ENCODE results near the gene AKAP9.
"Not testable (repeated sequence)": the region's sequence is repeated elsewhere in the genome, so short reads cannot be mapped to it uniquely, and the experiment has no call there.

AKAP9 gene

DNA sequence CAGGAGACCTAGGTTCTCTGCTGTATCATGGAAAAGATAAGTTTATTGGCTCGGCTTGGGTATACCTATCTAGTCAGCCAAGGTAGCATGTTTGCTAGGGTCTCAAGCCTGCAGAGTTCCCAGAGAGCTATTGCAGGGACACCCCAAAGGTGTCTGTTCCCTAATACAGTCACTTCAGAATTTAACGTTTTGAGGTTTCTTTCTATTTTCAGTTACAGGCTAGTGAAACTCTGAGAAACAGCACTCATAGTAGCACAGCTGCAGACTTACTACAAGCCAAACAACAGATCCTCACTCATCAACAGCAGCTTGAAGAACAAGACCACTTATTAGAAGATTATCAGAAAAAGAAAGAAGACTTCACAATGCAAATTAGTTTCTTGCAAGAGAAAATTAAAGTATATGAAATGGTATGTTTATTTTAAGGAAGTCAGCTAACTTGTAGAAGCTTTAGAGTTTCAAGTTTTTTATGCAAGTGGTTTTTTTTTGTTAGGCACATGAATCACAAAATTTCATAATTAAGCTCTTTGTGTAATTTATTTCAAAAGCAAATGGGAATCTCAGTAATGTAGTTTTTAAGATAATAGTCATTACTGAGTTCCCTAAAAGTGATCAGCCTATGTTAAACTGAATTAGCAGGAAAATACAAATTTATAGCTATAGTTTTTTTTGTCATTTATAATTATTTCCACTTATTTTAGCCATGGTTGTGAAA lies 54.9 kb downstream of the AKAP9 start:
- no peaks in the 10 kb centered on the region for H3K27me3 ChIP-seq
- 0 out of 2 replicates have a peak overlapping the region, but pooled peaks have one; percentile 22 for H3K9ac ChIP-seq
- peak overlapping the region; percentile 40 for H3K27ac ChIP-seq
- H4K20me1 ChIP-seq = no peaks in the 10 kb centered on the region
- H3K9me3 ChIP-seq = no peaks in the 10 kb centered on the region
- TF ChIP-seq Cebpa-rat (IDR thresholded peaks at IDR 0.05) = no peak
- peaks cover 34% of the 10 kb centered on the region for H3K4me1 ChIP-seq
- peaks cover 67% of the 10 kb centered on the region for H3K36me3 ChIP-seq
- H3K4me2 ChIP-seq = peak overlapping the region; percentile 70
- H3K4me3 ChIP-seq = no peak overlapping the region

DNA sequence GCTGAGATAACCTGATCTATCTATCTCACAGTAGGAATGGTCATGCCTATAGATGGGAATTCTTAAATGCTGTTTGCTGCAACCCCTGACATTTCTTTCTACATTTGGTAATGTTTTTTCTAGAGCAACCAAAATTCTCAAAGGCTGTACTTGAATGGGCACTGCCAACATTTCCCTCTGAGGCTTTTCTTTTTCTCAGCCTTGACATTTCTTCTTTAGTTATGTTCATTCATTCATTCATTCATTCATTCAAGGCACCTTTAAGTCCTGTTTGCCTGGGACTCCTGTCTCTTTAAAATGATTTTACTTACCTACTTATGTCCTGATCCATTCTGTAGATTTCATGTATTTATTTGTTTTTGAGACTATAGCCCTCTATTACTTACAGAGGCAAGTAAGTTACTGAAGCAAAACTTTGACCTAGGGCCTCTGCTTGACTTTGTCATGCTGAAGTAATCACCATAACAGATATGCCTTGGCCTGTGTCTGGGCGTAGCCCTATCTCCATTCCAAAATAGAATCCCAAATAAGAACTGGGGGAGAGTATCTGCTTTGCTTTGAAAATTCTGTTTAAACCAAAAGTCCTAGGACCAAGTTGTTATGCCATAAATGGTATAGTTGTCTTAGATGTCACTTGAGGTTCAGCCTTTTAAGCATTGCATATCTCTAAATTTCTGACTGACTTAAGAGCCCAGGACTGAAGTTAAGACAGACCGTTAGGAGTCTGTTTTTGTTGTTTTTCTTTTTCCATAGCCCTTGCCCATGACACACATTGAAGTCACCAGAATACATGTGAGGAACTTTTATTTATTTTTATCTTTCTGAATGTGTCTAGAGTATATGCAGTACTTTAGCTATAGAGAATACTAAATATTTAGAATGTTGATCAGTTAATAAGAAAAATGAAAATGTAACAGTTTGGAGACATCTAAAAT lies 59.2 kb downstream of the AKAP9 start:
- Histone ChIP-seq H3K4me1 (peaks cover 11% of the 10 kb centered on the region), H3K27me3 (no peaks in the 10 kb centered on the region), H3K9me3 (no peaks in the 10 kb centered on the region; the same call in 1 of the 2 replicates), H3K27ac (no peak overlapping the region), H3K9ac (no peak overlapping the region), H3K36me3 (peaks cover 58% of the 10 kb centered on the region), H4K20me1 (no peaks in the 10 kb centered on the region), H3K4me3 (no peak overlapping the region), H3K4me2 (no peak overlapping the region)
- TF ChIP-seq Cebpa-rat (IDR thresholded peaks at IDR 0.05) = no peak

DNA sequence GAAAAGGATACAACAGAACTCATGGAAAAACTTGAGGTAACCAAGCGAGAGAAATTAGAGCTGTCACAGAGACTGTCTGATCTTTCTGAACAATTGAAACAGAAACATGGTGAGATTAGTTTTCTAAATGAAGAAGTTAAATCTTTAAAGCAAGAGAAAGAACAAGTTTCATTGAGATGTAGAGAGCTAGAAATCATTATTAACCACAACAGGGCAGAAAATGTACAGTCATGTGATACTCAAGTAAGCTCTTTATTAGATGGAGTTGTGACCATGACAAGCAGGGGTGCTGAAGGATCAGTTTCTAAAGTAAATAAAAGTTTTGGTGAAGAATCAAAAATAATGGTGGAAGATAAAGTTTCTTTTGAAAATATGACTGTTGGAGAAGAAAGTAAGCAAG lies 62.1 kb downstream of the AKAP9 start:
- H3K4me1 ChIP-seq = no peaks in the 10 kb centered on the region
- no peak for TF ChIP-seq Cebpa-rat (IDR thresholded peaks at IDR 0.05)
- peaks cover 28% of the 10 kb centered on the region for H3K9me3 ChIP-seq
- H3K4me3 ChIP-seq = no peak overlapping the region
- no peak overlapping the region for H3K4me2 ChIP-seq
- no peak overlapping the region for H3K27ac ChIP-seq
- H3K36me3 ChIP-seq = peaks cover 65% of the 10 kb centered on the region
- no peaks in the 10 kb centered on the region for H4K20me1 ChIP-seq
- H3K9ac ChIP-seq = no peak overlapping the region
- H3K27me3 ChIP-seq = no peaks in the 10 kb centered on the region

DNA sequence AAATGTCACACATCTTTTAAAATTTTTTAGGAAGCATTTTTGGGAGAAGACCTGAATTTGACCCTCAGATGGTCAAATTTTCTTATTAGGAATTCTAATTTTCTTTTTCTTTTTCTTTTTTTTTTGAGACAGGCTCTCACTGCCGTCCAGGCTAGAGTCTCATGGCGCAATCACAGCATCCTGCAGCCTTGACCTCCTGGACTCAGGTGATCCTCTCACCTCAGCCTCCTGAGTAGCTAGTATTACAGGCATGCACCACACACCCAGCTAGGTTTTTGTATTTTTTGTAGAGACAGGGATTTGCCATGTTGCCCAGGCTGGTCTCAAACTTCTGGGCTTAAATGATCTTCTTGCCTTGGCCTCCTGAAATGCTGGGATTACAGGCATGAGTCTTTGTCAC lies 65.4 kb downstream of the AKAP9 start:
- no peak overlapping the region for H3K4me3 ChIP-seq
- H4K20me1 ChIP-seq = no peaks in the 10 kb centered on the region
- H3K4me1 ChIP-seq = no peaks in the 10 kb centered on the region
- no peak overlapping the region for H3K4me2 ChIP-seq
- no peak overlapping the region for H3K27ac ChIP-seq
- no peaks in the 10 kb centered on the region for H3K27me3 ChIP-seq
- TF ChIP-seq Cebpa-rat (IDR thresholded peaks at IDR 0.05) = no peak
- peaks cover 72% of the 10 kb centered on the region for H3K36me3 ChIP-seq
- peaks cover 61% of the 10 kb centered on the region for H3K9me3 ChIP-seq
- H3K9ac ChIP-seq = no peak overlapping the region

DNA sequence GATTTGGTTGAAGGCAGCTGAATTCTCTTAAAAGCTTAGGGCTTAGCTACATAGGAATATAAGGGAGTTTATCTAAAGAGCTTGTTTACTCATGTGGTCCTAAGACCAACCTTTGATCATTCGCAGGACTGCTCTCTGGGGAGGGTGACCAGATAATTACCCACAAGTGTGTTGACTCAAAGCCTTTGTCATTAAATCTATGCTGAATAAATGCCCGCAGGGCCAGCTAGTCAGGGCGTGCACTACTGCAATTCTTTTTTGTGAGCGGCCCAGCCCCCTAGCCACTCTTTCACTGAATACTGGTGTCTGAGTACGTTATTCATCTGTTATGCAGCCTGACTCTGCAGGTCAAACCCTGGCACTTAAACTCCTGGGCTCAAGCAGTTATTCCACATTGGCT lies 69.6 kb downstream of the AKAP9 start:
- no peak overlapping the region for H3K4me2 ChIP-seq
- H3K4me3 ChIP-seq = no peak overlapping the region
- no peak overlapping the region for H3K9ac ChIP-seq
- no peaks in the 10 kb centered on the region for H4K20me1 ChIP-seq
- peaks cover 64% of the 10 kb centered on the region for H3K9me3 ChIP-seq
- H3K4me1 ChIP-seq = no peaks in the 10 kb centered on the region
- no peaks in the 10 kb centered on the region for H3K27me3 ChIP-seq
- TF ChIP-seq Cebpa-rat (IDR thresholded peaks at IDR 0.05) = no peak
- H3K36me3 ChIP-seq = peaks cover 85% of the 10 kb centered on the region
- no peak overlapping the region for H3K27ac ChIP-seq

DNA sequence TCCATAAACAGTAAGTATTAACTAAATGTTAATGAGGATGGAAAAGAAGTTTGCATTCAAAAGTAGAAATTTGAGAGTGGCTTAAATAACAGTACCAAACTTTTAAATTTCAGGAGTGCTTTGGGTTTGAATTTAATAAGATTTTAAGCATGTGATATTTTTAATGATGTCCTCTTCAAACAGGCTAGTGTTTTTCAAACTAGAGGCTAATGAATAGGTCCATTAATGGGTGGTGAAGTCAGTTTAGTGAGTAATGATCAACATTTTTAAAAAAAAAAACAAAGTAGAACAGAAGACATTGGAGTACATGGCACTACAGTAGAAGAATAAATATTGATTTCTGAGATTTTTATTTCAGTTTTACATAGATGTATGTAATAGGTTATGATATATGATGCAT lies 72.9 kb downstream of the AKAP9 start:
- H3K4me3 ChIP-seq = no peak overlapping the region
- H3K27me3 ChIP-seq = no peaks in the 10 kb centered on the region
- H4K20me1 ChIP-seq = no peaks in the 10 kb centered on the region
- H3K9ac ChIP-seq = no peak overlapping the region
- no peak for TF ChIP-seq Cebpa-rat (IDR thresholded peaks at IDR 0.05)
- peaks cover 30% of the 10 kb centered on the region for H3K9me3 ChIP-seq
- H3K27ac ChIP-seq = no peak overlapping the region
- H3K4me1 ChIP-seq = no peaks in the 10 kb centered on the region
- peaks cover 70% of the 10 kb centered on the region for H3K36me3 ChIP-seq
- no peak overlapping the region for H3K4me2 ChIP-seq

DNA sequence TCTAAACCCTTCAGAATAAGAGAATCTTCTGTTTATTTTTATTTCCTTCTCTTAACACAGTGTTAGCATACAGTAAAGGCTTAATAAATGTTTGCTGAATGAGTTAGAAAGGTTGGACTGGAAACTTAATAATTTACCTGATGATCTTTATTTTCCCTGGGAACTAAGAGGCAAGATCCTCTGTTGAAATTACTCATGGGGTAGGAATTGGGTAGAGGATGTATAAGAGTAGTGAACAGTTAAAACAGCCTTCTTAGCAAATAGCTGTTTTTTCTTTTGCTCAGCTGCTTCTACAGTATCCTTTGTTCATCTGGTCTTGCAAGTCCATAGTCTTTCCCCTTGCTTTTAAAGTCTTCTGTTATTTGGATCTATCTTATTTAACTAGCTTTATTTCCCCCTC lies 80.0 kb downstream of the AKAP9 start:
- H3K36me3 ChIP-seq = peaks cover 71% of the 10 kb centered on the region
- TF ChIP-seq Cebpa-rat (IDR thresholded peaks at IDR 0.05) = no peak
- H3K9me3 ChIP-seq = peaks cover 7% of the 10 kb centered on the region
- H3K27ac ChIP-seq = no peak overlapping the region
- no peak overlapping the region for H3K4me3 ChIP-seq
- no peaks in the 10 kb centered on the region for H4K20me1 ChIP-seq
- no peaks in the 10 kb centered on the region for H3K4me1 ChIP-seq
- H3K27me3 ChIP-seq = no peaks in the 10 kb centered on the region
- no peak overlapping the region for H3K9ac ChIP-seq
- no peak overlapping the region for H3K4me2 ChIP-seq

DNA sequence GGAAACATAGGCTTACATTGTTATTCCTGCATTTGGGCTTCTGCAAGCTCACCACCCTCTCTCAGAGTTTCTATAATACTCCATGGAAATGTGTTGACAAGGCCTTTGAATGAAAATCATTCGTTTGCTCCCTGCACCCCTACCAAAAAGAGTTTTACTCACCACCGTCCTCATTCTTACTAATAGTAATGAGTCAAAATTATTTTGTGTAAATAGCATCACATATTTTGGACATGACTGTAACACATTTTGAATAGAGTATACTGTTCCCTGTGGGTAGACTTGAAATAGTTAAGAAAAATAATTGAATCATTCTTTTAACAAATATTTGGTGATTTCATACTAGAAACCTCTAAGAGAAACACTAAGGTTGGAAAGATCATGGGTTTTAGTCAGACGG lies 84.6 kb downstream of the AKAP9 start:
- no peak for TF ChIP-seq Cebpa-rat (IDR thresholded peaks at IDR 0.05)
- Histone ChIP-seq H3K4me3 (no peak overlapping the region), H3K36me3 (peaks cover 82% of the 10 kb centered on the region)

DNA sequence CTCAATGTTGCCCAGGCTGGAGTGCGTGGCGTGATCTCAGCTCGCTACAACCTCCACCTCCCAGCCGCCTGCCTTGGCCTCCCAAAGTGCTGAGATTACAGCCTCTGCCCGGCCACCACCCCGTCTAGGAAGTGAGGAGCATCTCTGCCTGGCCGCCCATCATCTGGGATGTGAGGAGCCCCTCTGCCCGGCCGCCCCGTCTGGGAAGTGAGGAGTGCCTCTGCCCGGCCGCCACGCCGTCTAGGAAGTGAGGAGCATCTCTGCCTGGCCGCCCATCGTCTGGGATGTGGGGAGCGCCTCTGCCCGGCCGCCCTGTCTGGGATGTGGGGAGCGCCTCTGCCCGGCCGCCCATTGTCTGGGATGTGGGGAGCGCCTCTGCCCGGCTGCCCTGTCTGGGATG lies 86.0 kb downstream of the AKAP9 start:
- peaks cover 75% of the 10 kb centered on the region for H3K36me3 ChIP-seq
- H3K27ac ChIP-seq, H3K4me1 ChIP-seq, H3K9ac ChIP-seq, H3K4me2 ChIP-seq, H4K20me1 ChIP-seq, H3K27me3 ChIP-seq: not testable (repeated sequence)
- H3K4me3 ChIP-seq = 0 out of 2 replicates have a peak overlapping the region, but pooled peaks have one; percentile 31
- H3K9me3 ChIP-seq = peaks cover 27% of the 10 kb centered on the region

More for the DNA sequence above, 84.6 kb downstream of the AKAP9 start:
- no peak overlapping the region for H3K4me2 ChIP-seq
- H3K27me3 ChIP-seq = no peaks in the 10 kb centered on the region
- H3K4me1 ChIP-seq = no peaks in the 10 kb centered on the region
- no peak overlapping the region for H3K27ac ChIP-seq
- no peaks in the 10 kb centered on the region for H4K20me1 ChIP-seq
- H3K9ac ChIP-seq = no peak overlapping the region
- H3K9me3 ChIP-seq = peaks cover 27% of the 10 kb centered on the region

DNA sequence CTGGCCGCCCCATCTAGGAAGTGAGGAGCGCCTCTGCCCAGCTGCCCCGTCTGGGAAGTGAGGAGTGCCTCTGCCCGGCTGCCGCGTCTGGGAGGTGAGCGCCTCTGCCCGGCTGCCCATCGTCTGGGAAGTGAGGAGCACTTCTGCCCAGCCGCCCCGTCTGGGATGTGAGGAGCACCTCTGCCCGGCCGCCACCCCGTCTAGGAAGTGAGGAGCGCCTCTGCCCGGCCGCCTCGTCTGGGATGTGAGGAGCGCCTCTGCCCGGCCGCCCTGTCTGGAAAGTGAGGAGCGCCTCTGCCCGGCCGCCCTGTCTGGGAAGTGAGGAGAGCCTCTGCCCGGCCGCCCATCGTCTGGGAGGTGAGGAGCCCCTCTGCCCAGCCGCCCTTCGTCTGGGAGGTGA lies 86.5 kb downstream of the AKAP9 start:
- Histone ChIP-seq H3K4me3 (0 out of 2 replicates have a peak overlapping the region, but pooled peaks have one; percentile 31), H3K36me3 (peaks cover 80% of the 10 kb centered on the region), H3K9me3 (peaks cover 27% of the 10 kb centered on the region)
- not testable (repeated sequence) for H3K27ac ChIP-seq, H3K4me1 ChIP-seq, H3K27me3 ChIP-seq, H3K4me2 ChIP-seq, H4K20me1 ChIP-seq, H3K9ac ChIP-seq

Data from BLaER1 (cell line).